ENCODE results near the gene TSPAN11.

TSPAN11 gene

DNA sequence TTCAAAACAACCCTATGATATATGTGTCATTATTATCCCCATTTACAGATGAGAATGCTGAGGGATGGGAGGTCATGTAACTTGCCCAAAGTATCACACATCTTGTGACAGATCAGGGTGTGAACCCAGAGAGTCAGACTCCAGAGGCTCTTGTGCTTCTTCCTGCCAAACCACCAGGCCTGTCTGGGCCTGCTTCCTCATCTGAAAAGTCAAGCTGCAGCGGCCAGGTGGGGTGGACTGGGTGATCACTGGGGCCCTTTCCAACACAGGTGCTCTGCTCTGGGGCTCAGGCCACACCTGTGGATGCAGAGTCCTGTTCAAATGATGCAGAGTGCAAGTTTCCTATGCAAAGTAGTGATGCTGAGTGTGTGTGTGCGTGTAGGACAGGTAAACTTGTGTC is 26.7 kb downstream of the TSPAN11 start:
- H3K27me3 ChIP-seq (ENCODE audit: low read length) = no peaks in the 10 kb centered on the region
- TF ChIP-seq EZH2phosphoT487 (conservative IDR thresholded peaks at IDR 0.05; ENCODE audit: low read length) = no peak
- TF ChIP-seq, protein P1, sequence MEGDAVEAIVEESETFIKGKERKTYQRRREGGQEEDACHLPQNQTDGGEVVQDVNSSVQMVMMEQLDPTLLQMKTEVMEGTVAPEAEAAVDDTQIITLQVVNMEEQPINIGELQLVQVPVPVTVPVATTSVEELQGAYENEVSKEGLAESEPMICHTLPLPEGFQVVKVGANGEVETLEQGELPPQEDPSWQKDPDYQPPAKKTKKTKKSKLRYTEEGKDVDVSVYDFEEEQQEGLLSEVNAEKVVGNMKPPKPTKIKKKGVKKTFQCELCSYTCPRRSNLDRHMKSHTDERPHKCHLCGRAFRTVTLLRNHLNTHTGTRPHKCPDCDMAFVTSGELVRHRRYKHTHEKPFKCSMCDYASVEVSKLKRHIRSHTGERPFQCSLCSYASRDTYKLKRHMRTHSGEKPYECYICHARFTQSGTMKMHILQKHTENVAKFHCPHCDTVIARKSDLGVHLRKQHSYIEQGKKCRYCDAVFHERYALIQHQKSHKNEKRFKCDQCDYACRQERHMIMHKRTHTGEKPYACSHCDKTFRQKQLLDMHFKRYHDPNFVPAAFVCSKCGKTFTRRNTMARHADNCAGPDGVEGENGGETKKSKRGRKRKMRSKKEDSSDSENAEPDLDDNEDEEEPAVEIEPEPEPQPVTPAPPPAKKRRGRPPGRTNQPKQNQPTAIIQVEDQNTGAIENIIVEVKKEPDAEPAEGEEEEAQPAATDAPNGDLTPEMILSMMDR (IDR thresholded peaks at IDR 0.05; ENCODE audit: insufficient read depth, low read length, poor library complexity, severe bottlenecking) = no peak
- H2AFZ ChIP-seq (ENCODE audit: low read depth, low read length, severe bottlenecking) = no peak overlapping the region
- no peak overlapping the region for H3K4me2 ChIP-seq (ENCODE audit: low read depth, low read length, poor library complexity, severe bottlenecking)
- H3K9ac ChIP-seq (ENCODE audit: low read length) = no peak overlapping the region
- no peak overlapping the region for H3K4me3 ChIP-seq (ENCODE audit: insufficient read depth, low read length, poor library complexity, severe bottlenecking)
- H3K9me2 ChIP-seq (replicated peaks; ENCODE audit: insufficient read depth, low read length) = no peaks in the 10 kb centered on the region
- no peaks in the 10 kb centered on the region for H3K79me2 ChIP-seq (ENCODE audit: insufficient read depth, low read length)
- H3K27ac ChIP-seq (ENCODE audit: low read depth, low read length) = no peak overlapping the region
- H3K36me3 ChIP-seq (ENCODE audit: low read length) = no peaks in the 10 kb centered on the region
- H3K9me3 ChIP-seq (ENCODE audit: insufficient read depth, low read length) = no peaks in the 10 kb centered on the region
- H3F3A ChIP-seq (ENCODE audit: insufficient read depth) = no peaks in the 10 kb centered on the region
- no peaks in the 10 kb centered on the region for H4K20me1 ChIP-seq (ENCODE audit: low read depth, low read length)

DNA sequence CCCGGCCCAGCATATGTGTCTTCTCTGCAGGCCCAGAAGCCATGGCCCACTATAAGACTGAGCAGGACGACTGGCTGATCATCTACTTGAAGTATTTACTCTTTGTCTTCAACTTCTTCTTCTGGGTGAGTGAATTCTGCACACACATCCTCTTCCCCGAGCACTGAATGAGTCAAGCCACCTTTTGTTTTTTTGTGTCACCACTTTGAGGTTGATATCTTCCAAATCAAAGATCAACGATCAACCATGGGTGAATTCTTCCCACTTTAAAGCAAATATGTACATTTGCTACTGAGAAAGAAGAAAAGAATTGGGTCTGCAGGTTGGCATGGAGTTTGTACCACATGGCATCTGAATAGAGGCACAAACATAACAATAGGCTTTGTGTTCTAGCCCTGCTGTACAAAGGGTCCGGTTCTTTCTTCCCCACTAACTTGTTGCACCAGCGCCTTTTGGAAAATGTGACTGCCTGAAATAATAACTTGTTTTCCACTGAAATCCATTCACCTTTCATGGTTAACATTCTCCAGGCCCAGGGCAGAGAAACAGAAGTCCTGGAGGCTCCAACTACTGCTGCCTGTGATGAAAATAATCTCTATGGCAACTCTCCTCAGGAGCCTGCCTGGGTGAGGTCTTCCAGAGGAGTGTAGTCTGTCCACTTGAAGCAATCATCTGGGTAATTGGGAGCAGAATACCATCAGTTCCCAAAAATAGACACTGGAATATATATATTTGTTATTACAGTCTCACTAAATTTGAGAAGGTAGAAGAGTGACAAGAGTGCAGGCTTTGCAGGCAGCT is 27.6 kb downstream of the TSPAN11 start:
- Histone ChIP-seq H4K20me1 (ENCODE audit: low read depth, low read length) (no peaks in the 10 kb centered on the region), H3K9me2 (replicated peaks; ENCODE audit: insufficient read depth, low read length) (no peaks in the 10 kb centered on the region), H3K79me2 (ENCODE audit: insufficient read depth, low read length) (no peaks in the 10 kb centered on the region), H3K36me3 (ENCODE audit: low read length) (no peaks in the 10 kb centered on the region), H3K4me3 (ENCODE audit: insufficient read depth, low read length, poor library complexity, severe bottlenecking) (no peak overlapping the region), H3F3A (ENCODE audit: insufficient read depth) (no peaks in the 10 kb centered on the region), H3K27me3 (ENCODE audit: low read length) (no peaks in the 10 kb centered on the region), H3K9me3 (ENCODE audit: insufficient read depth, low read length) (no peaks in the 10 kb centered on the region), H3K27ac (ENCODE audit: low read depth, low read length) (no peak overlapping the region), H3K4me2 (ENCODE audit: low read depth, low read length, poor library complexity, severe bottlenecking) (no peak overlapping the region), H3K9ac (ENCODE audit: low read length) (no peak overlapping the region), H2AFZ (ENCODE audit: low read depth, low read length, severe bottlenecking) (no peak overlapping the region)
- TF ChIP-seq, protein P1 (IDR thresholded peaks at IDR 0.05; ENCODE audit: insufficient read depth, low read length, poor library complexity, severe bottlenecking) = no peak
- no peak for TF ChIP-seq EZH2phosphoT487 (conservative IDR thresholded peaks at IDR 0.05; ENCODE audit: low read length)

DNA sequence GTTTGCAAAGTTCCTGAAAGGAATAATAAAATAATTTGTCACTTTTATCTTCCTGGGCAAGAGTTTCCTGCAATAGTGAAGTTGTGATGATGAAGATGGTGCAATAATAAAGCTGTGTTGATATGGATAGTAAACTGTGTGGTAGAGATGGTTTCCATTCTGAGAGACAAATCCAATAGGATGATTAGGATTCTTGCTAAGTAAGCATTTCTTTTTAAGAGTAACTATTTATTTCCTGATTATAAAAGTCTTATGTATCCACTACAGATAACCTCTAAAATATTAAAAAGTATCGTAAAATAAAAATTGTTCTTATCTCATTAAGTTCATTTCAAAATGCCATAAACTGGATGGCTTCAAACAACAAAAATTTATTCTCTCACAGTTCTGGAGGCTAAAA is 28.7 kb downstream of the TSPAN11 start:
- H4K20me1 ChIP-seq (ENCODE audit: low read depth, low read length) = no peaks in the 10 kb centered on the region
- no peak overlapping the region for H3K9ac ChIP-seq (ENCODE audit: low read length)
- H3K27ac ChIP-seq (ENCODE audit: low read depth, low read length) = no peak overlapping the region
- H3K4me3 ChIP-seq (ENCODE audit: insufficient read depth, low read length, poor library complexity, severe bottlenecking) = no peak overlapping the region
- no peaks in the 10 kb centered on the region for H3K36me3 ChIP-seq (ENCODE audit: low read length)
- no peaks in the 10 kb centered on the region for H3K79me2 ChIP-seq (ENCODE audit: insufficient read depth, low read length)
- no peaks in the 10 kb centered on the region for H3K9me3 ChIP-seq (ENCODE audit: insufficient read depth, low read length)
- no peak overlapping the region for H2AFZ ChIP-seq (ENCODE audit: low read depth, low read length, severe bottlenecking)
- no peak for TF ChIP-seq EZH2phosphoT487 (conservative IDR thresholded peaks at IDR 0.05; ENCODE audit: low read length)
- TF ChIP-seq, protein P1 (IDR thresholded peaks at IDR 0.05; ENCODE audit: insufficient read depth, low read length, poor library complexity, severe bottlenecking) = no peak
- H3F3A ChIP-seq (ENCODE audit: insufficient read depth) = no peaks in the 10 kb centered on the region
- H3K4me2 ChIP-seq (ENCODE audit: low read depth, low read length, poor library complexity, severe bottlenecking) = no peak overlapping the region
- no peaks in the 10 kb centered on the region for H3K27me3 ChIP-seq (ENCODE audit: low read length)
- H3K9me2 ChIP-seq (replicated peaks; ENCODE audit: insufficient read depth, low read length) = no peaks in the 10 kb centered on the region

All from SU-DHL-6 (cell line).